Cardiac muscle cell (in vitro differentiated cells and primary cell): ENCODE measurements around the gene FUBP1. TPM values are rescaled to one million over a fixed set of nuclear protein-coding genes. Genes with fewer than 3 reads are reported as not detected.
"Not testable (repeated sequence)": the region's sequence is repeated elsewhere in the genome, so short reads cannot be mapped to it uniquely, and the experiment has no call there.

ENCODE experiments used
- DNase-seq, 2 donors: peaks; one replicate each; pipeline versions ENCODE4 v3.0.0 to v3.0.0-alpha.2; 2010 to 2017; ENCODE audit warnings: low read depth in 1 of 2, low spot score in 1 of 2
- H3K27ac ChIP-seq: fragments of 200-600 bp; sonication (generic); 2 replicates; pipeline ENCODE4 v1.5.1; 2016
- H3K27me3 ChIP-seq: fragments of 200-600 bp; sonication (generic); 2 replicates; pipeline ENCODE4 v1.6.0; 2016; ENCODE audit warnings: control low read depth
- H3K36me3 ChIP-seq: fragments of 200-600 bp; sonication (generic); 2 replicates; pipeline ENCODE4 v1.5.1; 2016; ENCODE audit warnings: control low read depth
- H3K4me1 ChIP-seq: fragments of 200-600 bp; sonication (generic); 2 replicates; pipeline ENCODE4 v1.8.1; 2017; ENCODE audit warnings: low read depth, mild to moderate bottlenecking, mixed run types
- H3K4me3 ChIP-seq: fragments of 200-600 bp; sonication (generic); 2 replicates; pipeline ENCODE4 v1.5.1; 2016; ENCODE audit warnings: mild to moderate bottlenecking
- H3K9me3 ChIP-seq: fragments of 200-600 bp; sonication (generic); 2 replicates; pipeline ENCODE4 v1.5.1; 2017; ENCODE audit warnings: low read depth, mild to moderate bottlenecking, control low read depth
- CTCF ChIP-seq: IDR thresholded peaks from 2 replicates; pipeline ENCODE4 v1.5.1; 2012; ENCODE audit warnings: low read depth, mild to moderate bottlenecking, low read length
- polyA plus RNA-seq: library from polyadenylated mRNA; unstranded; fragments of >200 nt; fragmentation: Nextera tagmentation; extraction: Ambion mirVana; gene quantifications from 2 replicates; pipeline ENCODE4 v1.2.1, GENCODE V29; 2016
- total RNA-seq: library from RNA; depleted of rRNA; stranded (reverse); fragments of >200 nt; gene quantifications from 2 replicates; pipeline ENCODE4 v1.2.3, GENCODE V29; 2016

FUBP1 gene
- total and polyA plus RNA-seq, 2 experiments from 2014 or later: 86.3 to 174 TPM

DNA sequence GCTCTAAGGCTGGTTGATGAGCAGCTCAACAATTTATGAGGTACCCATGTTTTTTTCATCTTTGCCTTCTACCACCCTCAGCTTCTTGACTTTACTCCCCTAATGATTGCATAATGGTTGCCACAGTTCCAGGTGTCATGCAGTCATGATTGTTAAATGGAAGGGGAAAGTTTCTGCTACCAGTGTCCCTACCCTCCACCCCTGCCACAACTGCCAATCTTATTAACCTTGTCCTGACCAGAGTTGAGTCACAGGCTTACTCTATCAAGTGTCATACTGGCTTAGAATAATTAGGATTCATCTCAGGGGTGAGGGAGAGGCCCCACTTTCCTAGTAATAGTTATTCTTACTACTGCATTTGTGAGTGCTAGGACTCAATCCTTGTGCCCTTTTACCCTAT lies 7.9 kb upstream of the FUBP1 start:
- H3K36me3 ChIP-seq: no peaks in the 10 kb centered on the region
- no peaks in the 10 kb centered on the region for H3K27me3 ChIP-seq
- TF ChIP-seq CTCF: no peak
- H3K27ac ChIP-seq: no peak overlapping the region
- H3K4me3 ChIP-seq: no peak overlapping the region
- peaks cover 13% of the 10 kb centered on the region for H3K4me1 ChIP-seq
- DNase-seq: no peak
- no peaks in the 10 kb centered on the region for H3K9me3 ChIP-seq

GRCh38 chr1:77984629-77985028 lies 5.8 kb upstream of the FUBP1 start:
- H3K4me3 ChIP-seq: no peak overlapping the region
- no peak overlapping the region for H3K27ac ChIP-seq
- TF ChIP-seq CTCF: no peak

DNA sequence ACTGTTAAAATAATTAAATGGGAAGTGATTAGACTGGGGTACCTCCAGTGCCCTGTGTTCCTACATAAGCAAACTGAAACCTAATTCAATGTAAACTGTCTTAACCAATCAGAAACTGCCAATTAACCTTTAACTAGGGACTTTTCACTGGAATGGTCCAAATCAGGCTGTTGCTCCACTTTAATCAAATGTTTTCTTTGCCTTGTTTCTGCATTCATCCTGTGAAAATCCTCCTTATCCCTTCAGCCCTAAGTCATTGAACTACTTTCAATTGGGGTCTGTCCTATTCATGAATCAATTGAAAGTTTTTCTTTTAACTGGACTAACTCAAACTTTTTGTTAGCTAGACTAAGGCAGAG lies 5.1 kb upstream of the FUBP1 start:
- DNase-seq: no peak
- peaks cover 13% of the 10 kb centered on the region for H3K4me1 ChIP-seq

More at GRCh38 chr1:77984629-77985028, 5.8 kb upstream of the FUBP1 start:
- Histone ChIP-seq H3K36me3 (no peaks in the 10 kb centered on the region), H3K9me3 (no peaks in the 10 kb centered on the region), H3K4me1 (peaks cover 13% of the 10 kb centered on the region), H3K27me3 (no peaks in the 10 kb centered on the region)
- no peak for DNase-seq

GRCh38 chr1:77983352-77983996 lies 4.6 kb upstream of the FUBP1 start:
- peaks cover 13% of the 10 kb centered on the region for H3K4me1 ChIP-seq
- H3K4me3 ChIP-seq: not testable (repeated sequence)

More for the DNA sequence above, 5.1 kb upstream of the FUBP1 start:
- no peak overlapping the region for H3K4me3 ChIP-seq
- no peak for TF ChIP-seq CTCF
- no peaks in the 10 kb centered on the region for H3K27me3 ChIP-seq
- H3K36me3 ChIP-seq: no peaks in the 10 kb centered on the region
- H3K27ac ChIP-seq: peak overlapping the region; percentile 56
- no peaks in the 10 kb centered on the region for H3K9me3 ChIP-seq

GRCh38 chr1:77978293-77978968 lies 441 bp downstream of the FUBP1 start:
- Histone ChIP-seq H3K27me3 (no peaks in the 10 kb centered on the region), H3K9me3 (no peaks in the 10 kb centered on the region), H3K4me1 (peaks cover 24% of the 10 kb centered on the region), H3K4me3 (peak overlapping the region; percentile 83), H3K36me3 (peaks cover 4% of the 10 kb centered on the region), H3K27ac (peak overlapping the region; percentile 99)
- no peak for TF ChIP-seq CTCF
- peak; percentile 92 to 97 for DNase-seq

More at GRCh38 chr1:77983352-77983996, 4.6 kb upstream of the FUBP1 start:
- H3K27me3 ChIP-seq, H3K9me3 ChIP-seq, DNase-seq, H3K36me3 ChIP-seq: not testable (repeated sequence)
- peak overlapping the region; percentile 56 for H3K27ac ChIP-seq

DNA sequence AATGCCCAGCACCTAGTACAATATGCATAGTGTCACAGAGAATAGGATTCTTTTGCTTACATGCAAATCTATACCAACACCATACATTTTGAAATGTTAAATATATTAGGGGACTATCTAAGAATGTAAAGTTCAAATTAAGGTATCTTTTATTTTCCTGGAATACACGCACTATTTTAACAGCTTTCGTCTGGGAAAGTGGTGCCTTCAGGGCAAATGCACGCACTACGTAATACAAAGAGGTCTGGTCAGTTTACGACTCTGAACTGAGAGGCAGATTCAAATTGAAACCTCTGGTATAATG lies 931 bp downstream of the FUBP1 start:
- peaks cover 4% of the 10 kb centered on the region for H3K36me3 ChIP-seq
- H3K27me3 ChIP-seq: no peaks in the 10 kb centered on the region
- peak overlapping the region; percentile 99 for H3K27ac ChIP-seq
- H3K4me1 ChIP-seq: peaks cover 24% of the 10 kb centered on the region
- no peaks in the 10 kb centered on the region for H3K9me3 ChIP-seq
- H3K4me3 ChIP-seq: peak overlapping the region; percentile 83
- TF ChIP-seq CTCF: no peak
- DNase-seq: no peak
